Hepatocyte (in vitro differentiated cells): Measurements from ENCODE around the gene MYL4. TPM values are rescaled to one million over a fixed set of nuclear protein-coding genes. Genes with fewer than 3 reads are reported as not detected.
"Not testable (repeated sequence)": the region's sequence is repeated elsewhere in the genome, so short reads cannot be mapped to it uniquely, and the experiment has no call there.

Experiments
- DNase-seq: peaks from one replicate; pipeline ENCODE4 v3.0.0-alpha.2; 2016; ENCODE audit warnings: low spot score
- H2AFZ ChIP-seq: fragments of 200-600 bp; sonication (generic); 2 replicates; pipeline ENCODE4 v1.6.0; 2016; ENCODE audit warnings: antibody characterized with exemption, mild to moderate bottlenecking
- H3K27ac ChIP-seq: fragments of 200-600 bp; sonication (generic); 2 replicates; pipeline ENCODE4 v1.5.1; 2016; ENCODE audit warnings: mild to moderate bottlenecking
- H3K27me3 ChIP-seq: fragments of 200-600 bp; sonication (generic); 2 replicates; pipeline ENCODE4 v1.6.1; 2016
- H3K36me3 ChIP-seq: fragments of 200-600 bp; sonication (generic); replicated peaks from 2 replicates; pipeline ENCODE4 v1.5.1; 2016; ENCODE audit warnings: low read depth; ENCODE audit not compliant: insufficient read depth
- H3K4me1 ChIP-seq: fragments of 200-600 bp; sonication (generic); 2 replicates; pipeline ENCODE4 v1.5.1; 2016; ENCODE audit warnings: mild to moderate bottlenecking, moderate library complexity; ENCODE audit not compliant: insufficient read depth
- H3K4me2 ChIP-seq: fragments of 200-600 bp; sonication (generic); 2 replicates; pipeline ENCODE4 v1.6.0; 2016
- H3K4me3 ChIP-seq: fragments of 200-600 bp; sonication (generic); 2 replicates; pipeline ENCODE4 v1.5.1; 2016; ENCODE audit warnings: mild to moderate bottlenecking
- H3K79me2 ChIP-seq: fragments of 200-600 bp; sonication (generic); 2 replicates; pipeline ENCODE4 v1.6.0; 2017; ENCODE audit warnings: mild to moderate bottlenecking
- H3K9me2 ChIP-seq: fragments of 200-600 bp; sonication (generic); replicated peaks from 2 replicates; pipeline ENCODE4 v1.6.0; 2017; ENCODE audit warnings: mild to moderate bottlenecking; ENCODE audit not compliant: insufficient read depth
- H3K9me3 ChIP-seq: fragments of 200-600 bp; sonication (generic); 2 replicates; pipeline ENCODE4 v1.5.1; 2016; ENCODE audit warnings: low read depth, mild to moderate bottlenecking
- H4K20me1 ChIP-seq: fragments of 200-600 bp; sonication (generic); 2 replicates; pipeline ENCODE4 v1.6.0; 2016; ENCODE audit warnings: mild to moderate bottlenecking; ENCODE audit not compliant: insufficient read depth, poor library complexity, severe bottlenecking
- CTCF ChIP-seq: fragments of 200-600 bp; sonication (generic); IDR thresholded peaks from 2 replicates; pipeline ENCODE4 v1.5.1; 2016; ENCODE audit warnings: antibody characterized with exemption, mild to moderate bottlenecking; ENCODE audit not compliant: poor library complexity
- EZH2 ChIP-seq: fragments of 200-600 bp; sonication (generic); IDR thresholded peaks from 2 replicates; pipeline ENCODE4 v1.6.1; 2016; ENCODE audit warnings: antibody characterized with exemption, mild to moderate bottlenecking, borderline replicate concordance
- EZH2phosphoT487 ChIP-seq: fragments of 200-600 bp; sonication (generic); IDR thresholded peaks from one replicate; pipeline ENCODE4 v1.6.1; 2018; ENCODE audit warnings: antibody characterized with exemption, mild to moderate bottlenecking, low read depth, moderate library complexity; ENCODE audit not compliant: unreplicated experiment, severe bottlenecking
- WGBS: methylation state at CpG from one replicate; pipeline ENCODE4 v1.1.6; 2016; ENCODE audit warnings: low lambda C conversion rate; ENCODE audit errors: missing lambda C conversion rate; 5-methylcytosine and 5-hydroxymethylcytosine counted together
- polyA plus RNA-seq: library from polyadenylated mRNA; unstranded; fragments of >200 nt; fragmentation: Nextera tagmentation; extraction: Ambion mirVana; gene quantifications from 2 replicates; pipeline ENCODE4 v1.2.1, GENCODE V29; 2016
- total RNA-seq: library from RNA; depleted of rRNA; stranded (reverse); fragments of >200 nt; gene quantifications from 2 replicates; pipeline ENCODE4 v1.2.3, GENCODE V29; 2014

Gene MYL4
- total and polyA plus RNA-seq, 2 experiments from 2014 or later, result 10.2 to 28.6 TPM

GRCh38 chr17:47213540-47213939 lies 4.4 kb downstream of the MYL4 start:
- no peaks in the 10 kb centered on the region for H4K20me1 ChIP-seq
- no peak overlapping the region for H2AFZ ChIP-seq
- no peak overlapping the region for H3K4me3 ChIP-seq
- TF ChIP-seq EZH2, result no peak
- TF ChIP-seq CTCF, result no peak
- no peak for TF ChIP-seq EZH2phosphoT487
- H3K36me3 ChIP-seq, result no peaks in the 10 kb centered on the region
- H3K4me1 ChIP-seq, result peaks cover 2% of the 10 kb centered on the region
- no peak for DNase-seq
- H3K27me3 ChIP-seq, result no peaks in the 10 kb centered on the region
- 90% methylated on average over 4 of the region's 4 CpGs for WGBS
- H3K4me2 ChIP-seq, result no peak overlapping the region
- no peak overlapping the region for H3K27ac ChIP-seq
- no peaks in the 10 kb centered on the region for H3K79me2 ChIP-seq
- no peaks in the 10 kb centered on the region for H3K9me2 ChIP-seq
- no peaks in the 10 kb centered on the region for H3K9me3 ChIP-seq

- Histone ChIP-seq H3K4me1 (peaks cover 15% of the 10 kb centered on the region), H4K20me1 (no peaks in the 10 kb centered on the region), H3K4me3 (no peak overlapping the region), H3K79me2 (no peaks in the 10 kb centered on the region), H3K9me2 (no peaks in the 10 kb centered on the region), H3K27ac (no peak overlapping the region), H3K4me2 (no peak overlapping the region), H3K27me3 (no peaks in the 10 kb centered on the region), H3K9me3 (no peaks in the 10 kb centered on the region), H3K36me3 (no peaks in the 10 kb centered on the region), H2AFZ (no peak overlapping the region)
- DNase-seq, result no peak
- TF ChIP-seq EZH2phosphoT487, result no peak
- TF ChIP-seq CTCF, result no peak
- no peak for TF ChIP-seq EZH2
- WGBS, result 95% methylated on average over 3 of the region's 3 CpGs
These were observed 5.8 kb downstream of the MYL4 start for GRCh38 chr17:47214931-47215330.

GRCh38 chr17:47216821-47217220 lies 7.7 kb downstream of the MYL4 start:
- H3K27ac ChIP-seq, H2AFZ ChIP-seq, H3K36me3 ChIP-seq, H4K20me1 ChIP-seq, H3K4me3 ChIP-seq, H3K9me3 ChIP-seq, DNase-seq, H3K27me3 ChIP-seq, H3K79me2 ChIP-seq, H3K9me2 ChIP-seq, H3K4me2 ChIP-seq: not testable (repeated sequence)
- H3K4me1 ChIP-seq, result peaks cover 15% of the 10 kb centered on the region
- WGBS, result 95% methylated on average over 4 of the region's 4 CpGs

GRCh38 chr17:47217279-47217678 lies 8.1 kb downstream of the MYL4 start:
- not testable (repeated sequence) for H3K27me3 ChIP-seq, H3K4me2 ChIP-seq, H3K36me3 ChIP-seq, H3K9me2 ChIP-seq, H3K4me3 ChIP-seq, H3K9me3 ChIP-seq, DNase-seq, H3K79me2 ChIP-seq, H2AFZ ChIP-seq, H4K20me1 ChIP-seq, H3K27ac ChIP-seq
- 71% methylated on average over 2 of the region's 2 CpGs for WGBS
- peaks cover 15% of the 10 kb centered on the region for H3K4me1 ChIP-seq
